Endothelial cell of umbilical vein (primary cell): Measurements from ENCODE around the gene ZSCAN32. TPM values are rescaled to one million over a fixed set of nuclear protein-coding genes. Genes with fewer than 3 reads are reported as not detected.

Experiments
- BruUV-seq: library from RNA; stranded (reverse); fragments of 400-500 nt; replicated peaks from 2 replicates; lab custom pipeline; 2021; lab: Mats Ljungman, UMichigan
- CTCF ChIA-PET: fragments of 300-600, 350-600 bp; sonication (Branson Sonifier 250); formaldehyde crosslinking; loops from one replicate; lab custom pipeline; 2021; ENCODE audit warnings: antibody characterized with exemption, inconsistent platforms; lab: Charles Lee
- POLR2A ChIA-PET: fragments of 300-600, 350-600 bp; sonication (Branson Sonifier 250); formaldehyde crosslinking; loops from one replicate; lab custom pipeline; 2021; ENCODE audit warnings: antibody characterized with exemption, inconsistent platforms; lab: Charles Lee
- DNase-seq: peaks from one replicate; pipeline ENCODE4 v3.0.0-alpha.2; 2011; ENCODE audit warnings: low read depth, low spot score
- FAIRE-seq: peaks from 2 replicates; lab custom pipeline; 2011; peaks lifted over from hg19 to GRCh38; lab: Jason Lieb, UNC
- H2AFZ ChIP-seq: 2 replicates; pipeline ENCODE4 v1.6.0; 2012; ENCODE audit warnings: low read depth, low read length, control low read depth, inconsistent platforms
- H3K27ac ChIP-seq: 2 replicates; pipeline ENCODE4 v1.5.1; 2011; ENCODE audit warnings: low read depth, mild to moderate bottlenecking, control low read depth, low read length, moderate library complexity; ENCODE audit not compliant: insufficient read depth
- H3K27me3 ChIP-seq, 2 experiments: 2 replicates each; pipeline versions ENCODE4 v1.6.0 to v1.6.1; 2011; ENCODE audit warnings: low read length in 2 of 2, mixed read lengths in 1 of 2; ENCODE audit not compliant: control insufficient read depth in 2 of 2, insufficient read depth in 2 of 2
- H3K36me3 ChIP-seq, 2 experiments: 2 replicates in 1 of 2; 3 replicates in 1 of 2; pipeline ENCODE4 v1.5.1; 2011; ENCODE audit warnings: low read length in 2 of 2, mild to moderate bottlenecking in 1 of 2, moderate library complexity in 1 of 2; ENCODE audit not compliant: control insufficient read depth in 2 of 2, insufficient read depth in 2 of 2; ENCODE audit errors: extremely low read depth in 1 of 2
- H3K4me1 ChIP-seq: 3 replicates; pipeline ENCODE4 v1.5.1; 2011; ENCODE audit warnings: mild to moderate bottlenecking, low read length; ENCODE audit not compliant: control insufficient read depth, insufficient read depth; ENCODE audit errors: extremely low read depth
- H3K4me2 ChIP-seq: 2 replicates; pipeline ENCODE4 v1.6.1; 2011; ENCODE audit warnings: low read length, control low read depth, mixed read lengths; ENCODE audit not compliant: insufficient read depth
- H3K4me3 ChIP-seq, 3 experiments: fragments of 200-600 bp in 1 of 3; sonication (generic), shearing (Covaris generic) in 1 of 3; replicated peaks in 1 of 3; 2 replicates each; pipeline ENCODE4 v1.5.1; 2011 to 2016; ENCODE audit warnings: control low read depth in 3 of 3, low read length in 3 of 3, mild to moderate bottlenecking in 2 of 3, inconsistent platforms in 1 of 3, low read depth in 1 of 3, moderate library complexity in 1 of 3; ENCODE audit not compliant: insufficient read depth in 1 of 3
- H3K79me2 ChIP-seq: 2 replicates; pipeline ENCODE4 v1.6.0; 2012; ENCODE audit warnings: low read length, inconsistent platforms; ENCODE audit not compliant: control insufficient read depth, insufficient read depth
- H3K9ac ChIP-seq: replicated peaks from 2 replicates; pipeline ENCODE3; 2011; ENCODE audit warnings: low read length, control low read depth; ENCODE audit not compliant: insufficient read depth; ENCODE audit errors: extremely low read depth
- H3K9me1 ChIP-seq: replicated peaks from 3 replicates; pipeline ENCODE4 v1.6.0; 2011; ENCODE audit warnings: mild to moderate bottlenecking, low read length; ENCODE audit not compliant: control insufficient read depth, insufficient read depth; ENCODE audit errors: extremely low read depth
- H3K9me3 ChIP-seq: replicated peaks from 2 replicates; pipeline ENCODE4 v1.5.1; 2012; ENCODE audit warnings: low read length, inconsistent platforms; ENCODE audit not compliant: control insufficient read depth, insufficient read depth
- H4K20me1 ChIP-seq: replicated peaks from 2 replicates; pipeline ENCODE3; 2011; ENCODE audit warnings: mild to moderate bottlenecking, low read length; ENCODE audit not compliant: control insufficient read depth, insufficient read depth; ENCODE audit errors: extremely low read depth
- CTCF ChIP-seq, 2 donors: IDR thresholded peaks; 1 replicate in 1 of 2; 2 replicates in 1 of 2; pipeline ENCODE4 v1.5.1; 2011; ENCODE audit warnings: low read length in 2 of 2, mild to moderate bottlenecking in 2 of 2, moderate library complexity in 2 of 2, control low read depth in 1 of 2, inconsistent platforms in 1 of 2, low read depth in 1 of 2; ENCODE audit not compliant: insufficient read depth in 1 of 2; ENCODE audit errors: extremely low read depth in 1 of 2
- EZH2 ChIP-seq: IDR thresholded peaks from 2 replicates; pipeline ENCODE4 v1.6.1; 2012; ENCODE audit warnings: borderline replicate concordance, low read depth, mild to moderate bottlenecking, moderate library complexity, low read length, inconsistent platforms; ENCODE audit not compliant: severe bottlenecking
- FOS ChIP-seq: IDR thresholded peaks from 2 replicates; pipeline ENCODE4 v1.6.1; 2011; ENCODE audit warnings: mild to moderate bottlenecking, low read length, moderate library complexity, borderline replicate concordance; ENCODE audit not compliant: insufficient read depth
- GATA2 ChIP-seq: IDR thresholded peaks from 2 replicates; pipeline ENCODE4 v1.7.0; 2011; ENCODE audit warnings: low read depth, mild to moderate bottlenecking, moderate library complexity, mixed read lengths, low read length; ENCODE audit not compliant: insufficient read length, insufficient read depth
- JUN ChIP-seq: IDR thresholded peaks from 2 replicates; pipeline ENCODE4 v1.6.1; 2011; ENCODE audit warnings: borderline replicate concordance, low read depth; ENCODE audit not compliant: insufficient read length, insufficient read depth
- MYC ChIP-seq: IDR thresholded peaks from one replicate; pipeline ENCODE4 v1.6.1; 2011; ENCODE audit warnings: mild to moderate bottlenecking, low read depth, low read length
- POLR2A ChIP-seq: IDR thresholded peaks from 2 replicates; pipeline ENCODE4 v1.6.1; 2012; ENCODE audit warnings: low read depth, mild to moderate bottlenecking, control low read depth, low read length
- POLR2AphosphoS5 ChIP-seq: IDR thresholded peaks from 2 replicates; pipeline ENCODE4 v1.6.1; 2012; ENCODE audit warnings: low read depth, mild to moderate bottlenecking, control low read depth, low read length, moderate library complexity; ENCODE audit not compliant: insufficient read depth
- dilution Hi-C: fragments of 300-500 bp; cut with MboI; formaldehyde crosslinking; loops from one replicate; pipeline ENCODE4 v1.15.0; 2019; ENCODE audit warnings: low sequenced_read_pairs; ENCODE audit not compliant: extremely low pct_ligation_motif_present
- intact Hi-C: fragments of 100-400 bp; cut with micrococcal nuclease; formaldehyde crosslinking; loops from one replicate; pipeline ENCODE4 v1.10.0; 2022
- polyA plus RNA-seq, 4 experiments: library from polyadenylated mRNA; depleted of rRNA in 3 of 4; stranded (reverse) in 3 of 4; unstranded in 1 of 4; fragments of >200 nt; gene quantifications; 2 replicates each; pipeline versions ENCODE4 v1.2.1 to v1.2.3, GENCODE V29; 2011 to 2012; ENCODE audit warnings: missing spikeins in 1 of 4
- total RNA-seq: library from RNA; stranded (reverse); gene quantifications from 2 replicates; pipeline ENCODE4 v1.2.3, GENCODE V29; 2021
- TF ChIP-seq, protein P1 (sequence below): IDR thresholded peaks from 2 replicates; pipeline ENCODE4 v1.6.1; 2011; ENCODE audit not compliant: insufficient read depth, insufficient read length

ZSCAN32 gene
- total and polyA plus RNA-seq, 2 donors (not counting 3 experiments of a cell fraction or from before 2014, with no cell fraction given): 8.0 to 10.9 TPM

GRCh38 chr16:3346041-3346440 lies 54.8 kb downstream of the ZSCAN32 start:
- no peak for TF ChIP-seq FOS
- TF ChIP-seq POLR2A: no peak
- no peak for TF ChIP-seq EZH2
- no peak for TF ChIP-seq GATA2
- no peak for TF ChIP-seq POLR2AphosphoS5
- TF ChIP-seq, protein P1, sequence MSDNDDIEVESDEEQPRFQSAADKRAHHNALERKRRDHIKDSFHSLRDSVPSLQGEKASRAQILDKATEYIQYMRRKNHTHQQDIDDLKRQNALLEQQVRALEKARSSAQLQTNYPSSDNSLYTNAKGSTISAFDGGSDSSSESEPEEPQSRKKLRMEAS: no peak
- TF ChIP-seq MYC: no peak
- TF ChIP-seq CTCF (IDR thresholded peaks at IDR 0.05; ENCODE audit: extremely low read depth in 1 of 2, insufficient read depth in 1 of 2, low read depth in 1 of 2, low read length in 2 of 2): no peak
- TF ChIP-seq JUN: no peak
- no peak overlapping the region for H3K4me3 ChIP-seq
- no peak for DNase-seq
- H3K9me3 ChIP-seq: no peaks in the 10 kb centered on the region
- H3K36me3 ChIP-seq: no peaks in the 10 kb centered on the region
- FAIRE-seq: no peak
- H3K27ac ChIP-seq: no peak overlapping the region
- no TSS peak for BruUV-seq
- no peaks in the 10 kb centered on the region for H3K79me2 ChIP-seq
- H3K4me1 ChIP-seq: no peaks in the 10 kb centered on the region
- CTCF ChIA-PET: no interaction called here
- H2AFZ ChIP-seq: no peak overlapping the region
- H3K9ac ChIP-seq: no peak overlapping the region
- intact Hi-C loops: no loop called here
- peaks cover 0 to 3% of the 10 kb centered on the region in 2 experiments for H3K27me3 ChIP-seq
- POLR2A ChIA-PET: no interaction called here
- dilution Hi-C loops: no loop called here
- no peak overlapping the region for H3K4me2 ChIP-seq
- H3K9me1 ChIP-seq: no peaks in the 10 kb centered on the region
- no peaks in the 10 kb centered on the region for H4K20me1 ChIP-seq

Other genes with a start within 250 kb of the ZSCAN32 start
- not detected in 2 replicates for gene OR1F1, start 212.8 kb downstream of the ZSCAN32 start, total RNA-seq
- gene OR1F1, start 212.8 kb downstream of the ZSCAN32 start, polyA plus RNA-seq: 0.17 and 0.25 TPM in 2 replicates
- gene ZNF200, start 165.8 kb downstream of the ZSCAN32 start, total RNA-seq: 9.1 and 10.0 TPM in 2 replicates
- 2.8 and 3.4 TPM in 2 replicates for gene ZNF200, start 165.8 kb downstream of the ZSCAN32 start, polyA plus RNA-seq
- not detected in 2 replicates for gene MEFV, start 144.4 kb downstream of the ZSCAN32 start, total RNA-seq
- gene MEFV, start 144.4 kb downstream of the ZSCAN32 start, polyA plus RNA-seq: not detected in 2 replicates
- gene ZNF263, start 117.5 kb downstream of the ZSCAN32 start, total RNA-seq: 20.8 and 22.7 TPM in 2 replicates
- gene ZNF263, start 117.5 kb downstream of the ZSCAN32 start, polyA plus RNA-seq: 10.9 TPM in 2 replicates
- 3.3 and 3.5 TPM in 2 replicates for gene TIGD7, start 95.6 kb downstream of the ZSCAN32 start, total RNA-seq
- 1.1 TPM in 2 replicates for gene TIGD7, start 95.6 kb downstream of the ZSCAN32 start, polyA plus RNA-seq
- gene ZNF75A, start 95.5 kb downstream of the ZSCAN32 start, total RNA-seq: 28.0 and 28.4 TPM in 2 replicates
- 6.4 and 8.3 TPM in 2 replicates for gene ZNF75A, start 95.5 kb downstream of the ZSCAN32 start, polyA plus RNA-seq
- gene OR2C1, start 45.1 kb downstream of the ZSCAN32 start, total RNA-seq: not detected in 2 replicates
- not detected in 2 replicates for gene OR2C1, start 45.1 kb downstream of the ZSCAN32 start, polyA plus RNA-seq
- 7.4 and 9.1 TPM in 2 replicates for gene ZNF174, start 211 bp upstream of the ZSCAN32 start, total RNA-seq
- 7.1 and 7.5 TPM in 2 replicates for gene ZNF174, start 211 bp upstream of the ZSCAN32 start, polyA plus RNA-seq
- gene ZNF597, start 42.5 kb upstream of the ZSCAN32 start, total RNA-seq: 1.4 and 1.9 TPM in 2 replicates
- 0.72 and 0.75 TPM in 2 replicates for gene ZNF597, start 42.5 kb upstream of the ZSCAN32 start, polyA plus RNA-seq
- 42.9 and 45.7 TPM in 2 replicates for gene NAA60, start 42.7 kb upstream of the ZSCAN32 start, total RNA-seq
- gene NAA60, start 42.7 kb upstream of the ZSCAN32 start, polyA plus RNA-seq: 22.1 and 24.0 TPM in 2 replicates
- not detected in 2 replicates for gene C16orf90, start 94.5 kb upstream of the ZSCAN32 start, total RNA-seq
- gene C16orf90, start 94.5 kb upstream of the ZSCAN32 start, polyA plus RNA-seq: not detected in 2 replicates
- 16.5 and 17.2 TPM in 2 replicates for gene CLUAP1, start 100.0 kb upstream of the ZSCAN32 start, total RNA-seq
- gene CLUAP1, start 100.0 kb upstream of the ZSCAN32 start, polyA plus RNA-seq: 3.5 and 5.8 TPM in 2 replicates
- 3.4 and 8.2 TPM in 2 replicates for gene NLRC3, start 176.4 kb upstream of the ZSCAN32 start, total RNA-seq
- gene NLRC3, start 176.4 kb upstream of the ZSCAN32 start, polyA plus RNA-seq: 0.84 and 0.96 TPM in 2 replicates
- gene SLX4, start 210.6 kb upstream of the ZSCAN32 start, total RNA-seq: 8.9 and 9.3 TPM in 2 replicates
- 2.8 and 2.9 TPM in 2 replicates for gene SLX4, start 210.6 kb upstream of the ZSCAN32 start, polyA plus RNA-seq